LNCaP clone FGC (cell line): ENCODE measurements around the gene PFDN5.

Source experiments
- DNase-seq: peaks from one replicate; pipeline ENCODE4 v3.0.0-alpha.2; 2011; ENCODE audit warnings: low read depth
- H3K4me3 ChIP-seq: 2 replicates; pipeline ENCODE4 v1.5.1; 2011; ENCODE audit warnings: mild to moderate bottlenecking, low read depth, low read length, control low read depth
- TF ChIP-seq, protein P1 (sequence below): IDR thresholded peaks from 2 replicates; pipeline ENCODE4 v1.5.1; 2012; ENCODE audit warnings: mild to moderate bottlenecking; ENCODE audit not compliant: control insufficient read depth, insufficient read depth; ENCODE audit errors: extremely low read depth

PFDN5 gene

DNA sequence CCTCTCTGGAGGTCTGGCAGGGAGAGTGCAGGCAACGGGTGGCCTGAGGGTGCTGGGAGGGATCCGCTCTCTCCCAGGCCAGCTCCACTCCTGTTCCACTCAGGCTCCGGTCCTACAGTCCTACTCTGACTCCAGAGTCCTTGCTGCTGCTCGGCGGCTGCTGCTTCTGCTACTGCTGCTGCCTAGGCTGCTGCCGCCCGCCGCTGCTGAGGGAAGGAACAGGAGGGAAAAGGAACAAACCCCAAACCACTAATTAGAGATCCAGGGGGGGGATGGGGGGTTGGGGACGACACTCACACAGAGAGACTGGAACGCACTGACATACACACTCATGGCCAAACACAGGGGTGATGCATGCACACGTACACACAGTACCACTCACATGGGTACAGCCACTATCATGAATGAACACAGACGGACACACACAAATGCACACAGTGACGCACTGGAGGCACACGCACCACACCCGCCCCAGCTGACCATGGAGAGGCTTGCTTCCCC, 40.9 kb downstream of the PFDN5 start, which contains the start of gene SP7:
Gene SP7, minus strand, starts transcription at position 174 of the 501 bp plus-strand sequence. CDS start 708 bp downstream, outside the sequence.
- DNase-seq: no peak
- no peak within 1 kb of the TSS for H3K4me3 ChIP-seq
- TF ChIP-seq, protein P1, sequence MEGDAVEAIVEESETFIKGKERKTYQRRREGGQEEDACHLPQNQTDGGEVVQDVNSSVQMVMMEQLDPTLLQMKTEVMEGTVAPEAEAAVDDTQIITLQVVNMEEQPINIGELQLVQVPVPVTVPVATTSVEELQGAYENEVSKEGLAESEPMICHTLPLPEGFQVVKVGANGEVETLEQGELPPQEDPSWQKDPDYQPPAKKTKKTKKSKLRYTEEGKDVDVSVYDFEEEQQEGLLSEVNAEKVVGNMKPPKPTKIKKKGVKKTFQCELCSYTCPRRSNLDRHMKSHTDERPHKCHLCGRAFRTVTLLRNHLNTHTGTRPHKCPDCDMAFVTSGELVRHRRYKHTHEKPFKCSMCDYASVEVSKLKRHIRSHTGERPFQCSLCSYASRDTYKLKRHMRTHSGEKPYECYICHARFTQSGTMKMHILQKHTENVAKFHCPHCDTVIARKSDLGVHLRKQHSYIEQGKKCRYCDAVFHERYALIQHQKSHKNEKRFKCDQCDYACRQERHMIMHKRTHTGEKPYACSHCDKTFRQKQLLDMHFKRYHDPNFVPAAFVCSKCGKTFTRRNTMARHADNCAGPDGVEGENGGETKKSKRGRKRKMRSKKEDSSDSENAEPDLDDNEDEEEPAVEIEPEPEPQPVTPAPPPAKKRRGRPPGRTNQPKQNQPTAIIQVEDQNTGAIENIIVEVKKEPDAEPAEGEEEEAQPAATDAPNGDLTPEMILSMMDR: no peak

DNA sequence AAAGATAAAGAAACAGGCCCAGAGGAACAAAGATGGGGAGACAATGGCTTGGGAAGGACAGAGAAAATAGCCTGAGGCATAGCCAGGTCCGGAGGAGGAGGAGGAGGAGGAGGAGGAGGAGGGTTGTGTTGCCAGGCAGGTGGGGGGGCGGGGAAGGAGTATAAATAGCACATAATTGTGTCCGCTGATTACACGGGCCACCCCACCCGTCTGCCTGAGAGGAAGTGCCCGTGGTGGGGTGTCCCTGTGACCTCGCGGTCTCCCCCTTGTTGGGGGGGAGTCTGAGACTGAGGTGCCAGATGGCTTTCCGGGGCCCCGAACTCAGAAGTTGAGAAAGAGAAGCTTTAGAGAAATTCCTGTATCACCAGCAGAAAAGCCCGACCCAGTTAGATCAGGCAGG, 42.7 kb downstream of the PFDN5 start:
- no peak overlapping the region for H3K4me3 ChIP-seq
- DNase-seq: no peak
- TF ChIP-seq, protein P1: no peak

DNA sequence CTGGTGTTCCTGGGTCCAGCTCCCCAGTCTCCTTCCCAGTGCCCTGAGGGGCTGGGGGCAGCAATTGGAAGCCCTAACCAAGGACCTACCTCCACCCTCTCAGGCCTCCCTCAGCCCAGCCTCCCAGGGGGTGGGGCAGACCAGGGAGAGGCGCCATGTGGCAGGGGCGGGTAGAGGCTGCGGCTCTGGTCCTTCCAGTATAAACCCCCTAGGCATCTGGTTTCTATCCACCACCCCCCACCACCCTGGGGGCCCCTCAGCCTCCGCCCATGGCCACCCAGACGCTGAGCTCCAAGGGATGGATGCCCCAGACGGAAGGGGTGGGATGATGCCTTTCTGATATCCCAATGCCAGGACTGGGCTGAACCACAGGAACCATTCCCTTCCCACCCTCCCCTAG, 43.6 kb downstream of the PFDN5 start:
- no peak overlapping the region for H3K4me3 ChIP-seq
- no peak for DNase-seq
- TF ChIP-seq, protein P1: no peak

DNA sequence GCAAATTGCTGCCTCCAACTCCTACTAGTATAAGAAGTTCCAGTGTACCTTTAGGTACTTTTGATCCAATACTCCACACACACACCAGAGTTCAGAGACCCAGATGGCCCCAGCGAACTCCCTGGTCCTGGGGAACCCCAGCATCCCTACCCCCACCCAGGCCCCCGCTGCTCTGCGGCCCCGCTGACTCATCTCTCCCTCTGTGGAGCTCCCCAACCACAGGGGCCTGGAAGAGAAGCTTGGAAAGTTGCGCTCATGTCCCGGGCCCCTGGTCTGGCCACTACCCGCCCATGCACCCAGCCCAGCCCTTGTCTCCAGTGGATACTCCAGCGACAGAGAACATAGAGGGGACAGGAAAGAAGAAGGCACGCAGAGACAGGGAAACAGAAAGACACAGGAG, 45.1 kb downstream of the PFDN5 start:
- DNase-seq: no peak
- TF ChIP-seq, protein P1: no peak
- H3K4me3 ChIP-seq: no peak overlapping the region

DNA sequence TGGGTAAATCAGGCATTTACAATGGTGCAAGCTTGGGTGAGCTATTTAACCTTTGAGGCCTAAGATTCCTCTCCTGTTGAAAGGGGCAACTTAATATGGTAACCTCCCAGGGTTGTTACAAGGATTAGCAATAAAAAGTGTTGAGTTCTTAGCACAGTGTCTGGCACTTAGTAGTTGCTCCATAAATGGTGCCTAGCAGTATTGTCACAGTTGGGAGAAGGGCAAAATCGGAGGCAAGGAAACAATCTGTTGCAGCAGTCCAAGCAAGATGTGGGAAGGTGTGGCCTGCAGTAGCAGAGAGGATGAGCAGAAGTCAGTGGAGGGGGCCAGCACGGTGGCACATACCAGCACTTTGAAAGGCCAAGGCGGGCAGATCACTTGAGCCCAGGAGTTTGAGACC, 48.1 kb downstream of the PFDN5 start:
- H3K4me3 ChIP-seq: no peak overlapping the region
- DNase-seq: no peak
- TF ChIP-seq, protein P1: no peak

DNA sequence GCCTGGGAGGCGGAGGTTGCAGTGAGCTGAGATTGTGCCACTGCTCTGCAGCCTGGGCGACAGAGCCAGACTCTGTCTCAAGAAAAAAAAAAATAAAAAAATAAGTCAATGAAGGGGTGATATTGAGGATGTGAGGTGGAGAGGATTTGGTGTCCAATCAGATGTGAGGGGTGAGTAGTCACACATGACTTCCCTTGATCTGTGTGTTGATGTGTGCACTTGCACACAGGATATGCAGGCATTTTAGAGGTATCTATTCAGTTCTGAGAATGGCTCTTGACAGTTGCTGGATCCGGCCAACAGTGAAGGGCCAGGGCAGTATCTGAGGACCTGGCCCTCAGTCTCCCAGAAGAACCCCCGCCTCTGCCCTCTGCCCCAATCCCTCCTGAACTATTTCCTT, 48.6 kb downstream of the PFDN5 start:
- TF ChIP-seq, protein P1: no peak
- H3K4me3 ChIP-seq: no peak overlapping the region
- DNase-seq: no peak

DNA sequence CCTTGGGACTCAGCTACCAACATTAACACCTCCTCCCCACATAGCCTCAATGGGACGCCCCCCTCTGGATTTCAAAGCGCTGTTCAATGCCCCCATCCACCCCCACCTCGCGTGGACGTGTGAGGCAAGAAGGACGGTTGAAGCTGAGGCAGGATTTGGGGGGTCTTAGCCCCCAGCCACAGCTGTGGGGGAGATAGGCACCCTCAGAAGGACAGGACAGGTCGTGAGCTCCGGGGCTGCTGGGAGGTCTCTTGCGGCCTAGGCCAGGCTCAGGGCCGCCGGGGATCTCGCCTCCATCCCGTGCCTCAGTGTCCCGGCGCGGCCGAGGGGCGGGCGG, 49.1 kb downstream of the PFDN5 start:
- TF ChIP-seq, protein P1: no peak
- H3K4me3 ChIP-seq: peak overlapping the region; percentile 59
- DNase-seq: no peak
